Activated T-helper 1 cell treated with Interleukin-2 at 50 U/mL for 16 hours (primary cell): ENCODE results near the gene TTLL5.
A peak's percentile ranks its signal among the peaks of the same experiment; 100 is the strongest.

Source experiments
- DNase-seq: peaks from one replicate; pipeline ENCODE4 v3.0.0-alpha.2; 2020; ENCODE audit warnings: low read depth

Gene TTLL5, protein sequence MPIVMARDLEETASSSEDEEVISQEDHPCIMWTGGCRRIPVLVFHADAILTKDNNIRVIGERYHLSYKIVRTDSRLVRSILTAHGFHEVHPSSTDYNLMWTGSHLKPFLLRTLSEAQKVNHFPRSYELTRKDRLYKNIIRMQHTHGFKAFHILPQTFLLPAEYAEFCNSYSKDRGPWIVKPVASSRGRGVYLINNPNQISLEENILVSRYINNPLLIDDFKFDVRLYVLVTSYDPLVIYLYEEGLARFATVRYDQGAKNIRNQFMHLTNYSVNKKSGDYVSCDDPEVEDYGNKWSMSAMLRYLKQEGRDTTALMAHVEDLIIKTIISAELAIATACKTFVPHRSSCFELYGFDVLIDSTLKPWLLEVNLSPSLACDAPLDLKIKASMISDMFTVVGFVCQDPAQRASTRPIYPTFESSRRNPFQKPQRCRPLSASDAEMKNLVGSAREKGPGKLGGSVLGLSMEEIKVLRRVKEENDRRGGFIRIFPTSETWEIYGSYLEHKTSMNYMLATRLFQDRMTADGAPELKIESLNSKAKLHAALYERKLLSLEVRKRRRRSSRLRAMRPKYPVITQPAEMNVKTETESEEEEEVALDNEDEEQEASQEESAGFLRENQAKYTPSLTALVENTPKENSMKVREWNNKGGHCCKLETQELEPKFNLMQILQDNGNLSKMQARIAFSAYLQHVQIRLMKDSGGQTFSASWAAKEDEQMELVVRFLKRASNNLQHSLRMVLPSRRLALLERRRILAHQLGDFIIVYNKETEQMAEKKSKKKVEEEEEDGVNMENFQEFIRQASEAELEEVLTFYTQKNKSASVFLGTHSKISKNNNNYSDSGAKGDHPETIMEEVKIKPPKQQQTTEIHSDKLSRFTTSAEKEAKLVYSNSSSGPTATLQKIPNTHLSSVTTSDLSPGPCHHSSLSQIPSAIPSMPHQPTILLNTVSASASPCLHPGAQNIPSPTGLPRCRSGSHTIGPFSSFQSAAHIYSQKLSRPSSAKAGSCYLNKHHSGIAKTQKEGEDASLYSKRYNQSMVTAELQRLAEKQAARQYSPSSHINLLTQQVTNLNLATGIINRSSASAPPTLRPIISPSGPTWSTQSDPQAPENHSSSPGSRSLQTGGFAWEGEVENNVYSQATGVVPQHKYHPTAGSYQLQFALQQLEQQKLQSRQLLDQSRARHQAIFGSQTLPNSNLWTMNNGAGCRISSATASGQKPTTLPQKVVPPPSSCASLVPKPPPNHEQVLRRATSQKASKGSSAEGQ (N-terminal part only)

DNA sequence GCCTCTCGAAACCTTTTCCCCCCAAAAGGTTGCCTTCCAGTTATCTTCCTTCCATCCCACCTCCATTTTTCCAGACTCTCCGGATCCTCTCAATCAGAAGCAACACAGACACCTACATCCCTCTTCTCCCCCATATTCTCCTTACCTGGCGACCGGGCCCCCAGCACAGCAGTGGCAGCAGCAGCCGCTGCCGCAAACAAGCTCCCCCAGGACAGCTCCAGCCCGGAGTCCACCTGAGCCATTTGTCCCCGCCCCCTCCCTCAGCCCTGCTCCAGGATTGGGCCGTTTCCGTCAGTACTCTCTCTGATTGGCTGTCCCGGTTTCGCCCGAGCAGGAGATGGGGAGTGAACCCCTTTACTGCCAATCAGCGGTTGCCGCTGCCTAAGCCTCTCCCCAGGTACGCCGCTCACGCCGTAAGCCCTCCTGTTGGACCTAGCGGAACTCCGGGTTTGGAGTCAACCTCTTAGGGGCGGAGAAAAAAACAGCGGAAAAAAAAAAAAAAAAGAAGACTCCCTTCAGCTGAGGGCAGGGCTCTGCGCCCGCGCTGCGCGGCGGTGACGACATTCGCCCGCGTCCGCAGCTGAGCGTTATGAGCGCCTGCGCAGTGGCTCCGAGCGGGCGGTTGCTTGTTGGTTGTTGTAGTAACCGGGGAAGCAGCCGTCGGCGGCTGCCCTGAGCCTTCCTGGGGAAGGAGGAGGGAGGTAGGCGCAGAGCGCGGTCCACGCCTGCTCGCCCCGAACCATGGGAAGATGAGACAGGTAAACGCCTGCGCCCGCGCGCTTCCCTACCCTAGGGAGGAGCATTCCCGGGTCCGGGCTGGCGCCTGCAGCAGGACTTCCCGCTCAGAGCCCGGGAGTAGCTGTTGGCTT lies at the start of gene TTLL5, which contains the start of gene ERG28:
TTLL5 (plus strand) TSS at position 617 of the 869 bp plus-strand sequence. CDS start 1,904 bp downstream, outside the sequence.
ERG28 (minus strand) TSS at position 247 of the 869 bp plus-strand sequence. CDS start 3,374 bp downstream, outside the sequence.
- DNase-seq = peak; percentile 96

DNA sequence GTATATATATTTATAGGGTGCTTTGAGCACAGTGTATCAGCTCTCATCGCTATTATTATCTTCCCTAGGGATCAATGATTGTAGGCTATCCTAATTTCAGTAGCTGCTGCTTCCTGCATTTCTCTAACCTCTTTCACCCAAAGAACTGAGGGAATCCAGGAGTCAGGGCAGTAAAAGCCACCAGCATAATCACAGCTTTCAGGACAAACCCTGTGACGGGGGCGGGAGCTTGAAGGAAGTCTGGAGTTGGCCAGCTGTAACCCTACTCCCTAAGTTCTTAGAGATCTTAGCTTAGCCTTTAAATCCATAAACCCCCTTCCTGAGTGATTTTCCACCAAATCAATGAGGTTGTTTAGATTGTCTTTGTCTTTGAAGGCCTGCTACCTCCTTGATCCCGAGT lies 48.9 kb upstream of the TTLL5 start:
- no peak for DNase-seq

DNA sequence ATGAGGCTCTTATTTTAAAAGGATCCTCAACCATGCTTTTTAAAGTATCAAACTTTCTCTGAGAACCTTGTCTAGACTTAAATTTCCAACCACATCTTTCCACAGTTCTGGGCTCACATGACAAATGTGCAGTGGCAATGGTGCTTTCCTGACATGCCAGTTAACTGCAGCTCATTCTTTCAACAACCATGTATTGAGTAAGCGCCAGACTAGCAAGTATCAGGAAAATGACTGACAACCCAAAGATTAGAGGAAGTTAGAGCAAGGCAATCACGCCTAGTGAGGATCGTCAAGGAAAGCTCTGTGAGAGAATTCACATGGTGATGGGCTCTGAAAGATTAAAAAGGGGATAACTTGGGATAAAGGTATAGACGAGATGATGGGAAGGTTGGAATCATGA lies 46.9 kb upstream of the TTLL5 start:
- no peak for DNase-seq

DNA sequence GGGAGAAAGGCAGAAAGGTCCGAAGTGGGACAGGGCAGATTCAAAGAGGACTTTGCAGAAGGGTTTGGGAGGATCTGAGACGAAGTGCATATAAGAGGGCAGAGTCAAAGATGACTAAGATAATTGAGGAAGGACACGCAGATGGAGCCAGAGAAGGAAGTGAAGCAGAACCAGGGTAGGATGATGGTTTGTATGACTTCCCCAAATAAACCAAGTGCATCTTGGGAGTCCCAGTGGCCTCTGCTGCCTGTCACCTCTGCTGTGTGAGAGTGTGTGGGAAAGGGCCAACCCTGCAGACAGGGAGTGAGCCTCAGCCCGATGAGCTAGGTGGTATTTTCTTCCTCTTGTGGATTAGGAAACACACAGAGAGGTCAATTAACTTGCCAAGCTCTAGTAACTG lies 45.8 kb upstream of the TTLL5 start:
- DNase-seq = no peak

DNA sequence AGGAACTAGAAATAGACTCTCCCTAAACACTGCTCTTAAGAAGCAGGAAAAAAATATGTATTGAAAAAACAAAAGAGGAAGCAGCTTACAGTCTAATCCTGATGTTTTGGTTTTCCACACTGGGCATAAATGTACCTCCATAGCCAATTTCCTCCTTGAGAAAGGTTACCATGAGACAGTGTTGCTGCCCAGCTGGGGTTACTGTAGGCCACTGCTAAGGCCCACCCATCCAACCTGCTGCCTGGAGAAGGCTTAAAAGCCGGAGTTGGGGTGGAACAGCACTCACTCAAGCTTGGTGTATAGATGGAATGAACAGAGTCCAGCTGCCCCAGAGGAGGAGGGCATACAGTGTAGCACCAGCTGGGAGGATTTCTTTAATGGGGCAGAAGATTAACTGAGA lies 41.5 kb upstream of the TTLL5 start:
- no peak for DNase-seq

DNA sequence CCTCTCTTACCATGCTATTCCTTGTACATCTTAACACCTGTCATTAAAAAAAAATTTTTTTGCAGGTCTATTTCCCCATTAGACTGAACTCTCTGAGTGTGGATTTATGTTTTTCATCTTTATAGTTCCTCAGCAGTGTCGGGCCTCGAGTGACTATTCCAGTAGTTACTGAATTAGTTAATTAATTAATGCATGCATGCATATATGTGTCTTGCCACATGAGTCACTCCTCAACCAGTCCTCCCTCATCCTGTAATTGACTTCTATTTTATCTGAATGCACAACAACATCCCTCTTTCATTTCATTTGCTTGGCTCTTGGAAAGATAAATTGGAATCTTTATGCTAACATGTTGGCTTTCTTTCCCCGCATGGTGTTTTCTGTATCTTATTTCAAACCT lies 36.0 kb upstream of the TTLL5 start:
- DNase-seq = no peak

DNA sequence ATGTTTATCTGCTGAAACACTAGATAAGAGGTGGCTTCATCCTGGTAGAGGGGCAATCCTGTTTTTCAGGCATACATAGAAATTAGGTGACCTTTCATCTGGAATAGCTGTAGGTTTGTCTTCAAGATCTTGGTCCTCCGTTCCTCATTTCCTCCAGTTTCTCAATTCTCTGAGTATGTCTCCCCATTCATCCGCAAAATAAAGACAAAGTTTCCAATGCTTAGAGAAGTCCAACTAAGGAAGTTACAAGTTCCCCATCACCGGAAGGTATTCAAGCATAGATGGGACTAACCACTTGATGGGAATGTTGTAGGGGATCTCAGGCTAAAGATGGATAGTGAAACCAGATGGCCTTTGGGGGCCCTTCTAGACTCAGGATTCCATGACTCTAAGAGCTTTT lies 34.6 kb upstream of the TTLL5 start:
- no peak for DNase-seq

DNA sequence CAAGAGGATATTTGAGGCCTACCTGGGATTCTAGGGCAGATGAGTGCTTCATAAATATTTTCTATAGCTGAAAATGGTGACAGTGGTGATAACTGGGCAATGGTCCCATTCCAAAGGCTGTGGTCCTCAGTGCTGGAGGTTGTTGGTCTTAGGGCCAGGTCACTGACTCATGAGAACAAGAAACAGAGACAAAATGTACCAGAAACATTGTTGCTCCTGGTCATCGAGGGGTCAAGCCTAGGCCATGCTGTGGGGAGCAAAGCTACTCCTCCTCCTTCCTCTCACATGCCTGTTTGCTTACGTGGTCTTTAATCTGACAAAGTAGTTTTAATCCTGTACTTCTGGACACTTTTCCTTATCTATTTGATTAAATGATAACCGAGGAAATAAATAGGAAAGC lies 34.2 kb upstream of the TTLL5 start:
- no peak for DNase-seq

DNA sequence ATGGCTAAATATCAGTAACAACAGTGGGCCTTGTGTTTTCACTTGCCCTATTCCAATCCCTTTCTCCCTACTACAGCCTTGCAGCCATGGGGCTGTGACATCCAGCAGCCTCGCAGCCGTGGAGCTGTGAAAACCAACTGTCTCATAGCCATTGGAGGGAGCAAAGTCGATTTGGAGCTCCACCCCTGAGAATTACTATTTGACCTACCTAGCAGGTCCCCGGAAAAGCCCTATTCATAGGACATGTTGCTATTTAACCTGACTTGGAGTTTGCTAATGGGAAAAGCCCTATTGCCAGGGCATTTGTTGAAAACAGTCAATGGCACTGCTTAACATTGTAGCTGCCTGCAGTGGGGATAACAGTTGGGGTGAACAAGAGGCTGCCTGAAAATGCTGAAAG lies 33.6 kb upstream of the TTLL5 start:
- no peak for DNase-seq

DNA sequence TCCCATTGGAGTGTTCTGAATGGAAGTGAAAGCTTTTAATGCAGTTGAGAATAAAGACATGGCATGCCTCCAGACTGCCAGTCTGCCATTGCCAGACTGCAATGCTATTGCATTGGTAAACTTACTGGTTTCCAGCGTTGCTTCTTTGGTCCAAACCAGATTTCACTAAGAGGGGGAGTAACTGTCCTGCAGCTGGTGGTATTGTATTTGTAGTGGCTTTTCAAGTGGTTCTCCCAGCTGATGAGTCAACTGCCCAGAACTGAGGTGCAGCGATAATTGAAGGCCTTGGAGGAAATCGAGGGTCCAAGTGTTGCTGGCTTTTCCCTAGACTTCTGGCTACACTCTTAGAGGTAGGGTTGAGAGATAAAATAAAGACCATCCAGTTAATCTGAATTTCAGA lies 32.2 kb upstream of the TTLL5 start:
- no peak for DNase-seq

DNA sequence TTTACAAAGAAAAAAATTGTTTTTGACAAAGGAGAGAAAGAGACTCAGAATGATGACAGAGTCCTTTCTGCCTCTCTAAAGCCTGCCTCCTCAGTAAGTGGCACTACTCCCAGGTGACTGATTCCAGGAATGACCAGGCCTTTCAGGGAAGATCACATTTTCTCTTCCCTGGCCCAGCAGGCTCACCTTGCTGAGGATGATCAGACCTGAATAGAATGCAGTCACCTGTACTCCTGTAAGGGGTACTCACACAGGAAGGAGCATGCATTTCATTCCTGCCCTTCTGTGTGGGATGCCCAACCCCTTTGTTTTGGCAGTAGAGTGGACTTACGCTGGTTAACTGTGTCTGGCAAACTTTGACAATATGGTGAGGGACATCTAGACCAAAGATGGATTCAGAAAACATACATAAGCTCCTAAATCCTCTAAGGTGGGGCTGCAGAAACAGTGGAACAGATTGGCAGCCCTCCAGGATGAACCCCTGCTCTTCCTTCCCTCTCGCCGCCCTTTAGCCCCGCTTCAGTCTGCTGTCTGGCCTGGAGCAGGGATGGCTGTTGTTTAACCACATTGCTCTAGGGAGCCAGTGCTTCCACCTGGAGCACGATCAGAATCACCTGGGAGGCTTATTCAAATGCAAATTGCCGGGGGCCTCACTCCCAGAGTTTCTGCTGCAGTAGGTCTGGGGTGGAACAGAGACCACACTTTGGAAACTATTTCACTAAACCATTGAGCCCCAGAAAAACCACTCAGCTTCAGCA lies 30.2 kb upstream of the TTLL5 start:
- no peak for DNase-seq

DNA sequence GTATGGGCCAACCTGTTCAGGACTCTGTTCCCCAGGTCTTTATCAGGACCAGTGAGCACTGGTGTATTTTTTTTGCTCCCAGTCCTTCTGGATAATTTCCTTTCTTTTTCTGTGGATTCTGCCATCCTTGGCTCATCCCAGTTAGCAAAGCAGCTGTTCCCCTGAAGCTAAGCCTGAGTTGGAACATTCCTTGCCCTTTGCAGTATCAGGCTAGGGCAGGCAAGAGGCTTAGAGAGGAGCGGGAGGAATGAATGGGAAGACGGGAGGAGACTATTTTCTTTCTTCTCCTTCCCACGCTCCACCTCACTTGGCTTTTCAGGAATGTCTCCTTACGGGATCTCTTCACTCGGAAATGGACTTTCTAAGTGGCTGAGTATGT lies 29.6 kb upstream of the TTLL5 start:
- DNase-seq = no peak

DNA sequence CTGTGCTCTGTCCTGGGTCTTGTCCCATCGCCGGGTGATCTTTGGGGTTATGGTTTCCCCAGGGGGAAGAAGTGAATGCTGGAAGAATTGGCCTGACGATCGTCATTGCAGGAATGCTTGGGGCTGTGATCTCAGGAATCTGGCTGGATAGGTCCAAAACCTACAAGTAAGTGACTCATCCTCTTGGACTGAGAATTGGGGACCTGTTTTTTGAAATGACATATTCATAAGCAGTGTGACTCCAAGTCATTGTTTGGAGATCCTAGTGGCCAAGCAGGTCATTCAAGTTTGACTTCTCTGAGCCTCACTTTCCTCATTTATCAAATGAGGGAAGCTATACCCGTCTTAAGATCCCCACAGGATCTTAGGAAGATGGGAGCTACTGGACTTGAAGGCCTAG lies 26.2 kb upstream of the TTLL5 start:
- DNase-seq = no peak

DNA sequence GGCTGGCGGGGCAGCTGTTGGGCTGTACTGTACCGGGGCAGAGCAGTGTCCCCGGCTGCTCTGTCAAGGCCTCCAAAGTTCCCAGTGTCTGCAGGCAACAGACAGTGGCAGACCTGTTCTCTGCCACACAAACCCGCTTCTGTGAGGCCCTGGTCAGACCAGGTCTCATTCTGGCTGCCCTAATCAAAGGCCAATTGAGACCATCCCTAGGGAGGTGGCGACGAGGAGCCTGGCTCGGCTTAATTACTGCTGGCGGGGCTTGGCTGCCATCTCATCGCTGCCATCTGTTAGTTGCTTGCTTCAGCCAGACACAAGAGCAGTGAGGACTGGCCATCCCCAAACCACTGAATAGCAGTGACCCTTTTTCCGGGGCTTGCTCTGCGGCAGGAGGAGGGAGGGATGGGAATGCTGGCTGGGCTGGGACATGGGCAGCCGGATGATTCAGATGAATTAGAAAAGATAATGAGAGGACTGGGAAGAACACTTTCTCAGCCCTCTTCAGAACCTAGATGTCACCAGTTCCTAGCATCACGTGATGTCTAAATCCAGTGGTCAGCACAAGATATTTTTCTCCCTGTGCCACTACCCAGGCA lies 24.9 kb upstream of the TTLL5 start:
- no peak for DNase-seq

DNA sequence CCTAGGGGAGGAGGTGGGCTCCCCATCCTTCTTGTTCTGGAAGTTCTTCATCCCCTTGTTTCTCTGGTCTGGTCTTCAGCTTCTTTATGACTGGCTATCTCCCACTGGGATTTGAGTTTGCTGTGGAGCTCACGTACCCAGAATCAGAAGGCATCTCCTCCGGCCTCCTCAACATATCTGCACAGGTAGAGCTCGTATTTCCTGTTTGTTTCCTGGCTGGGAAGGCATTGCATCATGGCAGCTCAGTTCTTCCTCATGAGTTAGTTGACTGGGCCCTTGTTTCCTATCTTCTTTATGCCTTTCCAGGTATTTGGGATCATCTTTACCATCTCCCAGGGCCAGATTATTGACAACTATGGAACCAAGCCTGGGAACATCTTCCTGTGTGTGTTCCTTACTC lies 20.2 kb upstream of the TTLL5 start:
- no peak for DNase-seq

DNA sequence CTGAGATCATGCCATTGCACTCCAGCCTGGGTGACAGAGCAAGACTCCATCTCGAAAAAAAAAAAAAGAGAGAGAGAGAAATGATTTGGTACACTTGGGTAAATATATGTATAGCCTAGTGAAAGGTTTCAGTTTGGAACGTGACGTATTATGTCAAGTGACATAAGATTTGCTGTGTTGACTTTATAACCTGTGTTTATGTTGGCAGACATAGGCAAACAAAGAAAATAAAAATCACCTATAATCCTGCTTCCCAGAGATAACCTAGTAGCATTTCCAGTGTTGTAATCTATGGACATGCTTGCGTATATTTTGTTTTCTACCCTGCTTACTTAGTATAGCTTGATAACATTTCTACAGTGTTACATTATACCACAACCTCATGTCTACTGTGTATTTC lies 17.1 kb upstream of the TTLL5 start:
- no peak for DNase-seq

DNA sequence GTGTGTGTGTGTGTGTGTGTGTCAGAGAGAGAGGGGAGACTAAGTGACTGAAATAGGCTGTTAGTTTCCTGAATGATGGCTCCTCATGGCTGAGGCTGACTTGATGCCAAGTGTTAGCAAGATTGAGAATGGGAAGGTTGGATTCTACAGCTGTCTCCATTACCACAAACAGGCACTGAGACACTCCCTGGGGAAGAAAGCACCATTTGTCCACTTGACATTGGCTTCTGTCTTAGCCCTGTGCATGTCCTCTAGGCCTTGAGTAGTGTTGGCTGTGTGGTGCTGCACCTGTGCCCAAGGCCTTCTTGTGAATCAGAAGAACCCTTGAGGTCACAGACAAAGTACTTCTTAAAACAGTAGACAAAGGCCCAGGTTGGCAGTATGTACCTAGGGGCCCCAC lies 16.0 kb upstream of the TTLL5 start:
- no peak for DNase-seq

DNA sequence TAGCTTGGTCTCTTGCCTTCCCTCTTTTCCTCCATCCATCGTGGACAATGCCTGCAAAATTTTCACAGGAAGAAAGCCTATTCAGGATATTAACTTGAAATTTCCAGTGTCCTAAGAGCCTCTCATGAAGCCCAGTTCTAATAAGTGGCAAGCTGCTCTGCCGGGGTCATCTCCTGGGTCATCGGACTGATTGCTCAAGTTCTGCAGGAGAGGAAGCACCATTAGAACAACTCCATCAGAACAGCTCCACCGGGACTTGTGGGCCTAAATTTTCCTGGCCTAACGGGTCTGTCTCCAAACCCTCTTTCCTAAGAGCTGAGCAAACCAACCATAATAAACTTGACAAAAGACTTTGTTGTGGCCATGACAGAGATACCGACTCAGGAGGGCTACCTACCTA lies 14.3 kb upstream of the TTLL5 start:
- DNase-seq = no peak

DNA sequence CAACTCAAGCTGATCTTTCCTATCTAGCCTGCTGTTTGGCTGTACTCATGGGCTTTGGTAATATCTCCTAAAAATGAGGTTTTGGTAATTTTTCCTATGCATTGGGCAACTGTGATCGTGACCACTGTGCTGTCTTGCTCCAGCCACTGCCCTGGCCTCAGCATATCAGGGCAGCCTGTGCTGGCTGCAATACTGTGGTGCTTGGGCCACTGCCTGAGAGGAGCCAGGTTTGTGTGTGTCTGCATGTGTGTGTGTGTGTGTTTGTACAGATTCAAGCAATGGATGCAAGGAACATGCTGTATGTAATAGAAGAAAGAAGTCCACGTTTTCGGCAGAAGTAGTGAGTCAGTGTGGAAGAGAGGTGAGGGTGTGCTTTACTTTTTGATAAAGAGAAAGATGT lies 13.4 kb upstream of the TTLL5 start:
- DNase-seq = no peak
